Uterus (tissue), 4 donors: Measurements from ENCODE around the gene ARHGEF10L. TPM values are rescaled to one million over a fixed set of nuclear protein-coding genes. Genes with fewer than 3 reads are reported as not detected.
A peak's percentile ranks its signal among the peaks of the same experiment; 100 is the strongest.

Source experiments
- DNase-seq, 2 donors: peaks; one replicate each; pipeline ENCODE4 v3.0.0-alpha.2; 2019 to 2020
- H3K27ac ChIP-seq, 2 donors: fragments of 200-600 bp; sonication (generic); 1 replicate in 1 of 2; 2 replicates in 1 of 2; pipeline ENCODE4 v1.5.1; 2016 to 2018
- H3K27me3 ChIP-seq, 2 donors: fragments of 200-600 bp; sonication (generic); one replicate each; pipeline ENCODE4 v1.5.1; 2018 to 2019; ENCODE audit warnings: control low read depth in 1 of 2
- H3K36me3 ChIP-seq, 2 donors: fragments of 200-600 bp; sonication (generic); one replicate each; pipeline ENCODE4 v1.5.1; 2019; ENCODE audit warnings: control low read depth in 1 of 2
- H3K4me1 ChIP-seq, 2 donors: fragments of 200-600 bp; sonication (generic); one replicate each; pipeline ENCODE4 v1.5.1; 2018 to 2019; ENCODE audit warnings: control low read depth in 1 of 2
- H3K4me3 ChIP-seq, 2 donors: fragments of 200-600 bp; sonication (generic); 1 replicate in 1 of 2; 2 replicates in 1 of 2; pipeline ENCODE4 v1.5.1; 2018 to 2019; ENCODE audit warnings: mild to moderate bottlenecking in 1 of 2
- H3K9me3 ChIP-seq, 2 donors: fragments of 200-600 bp; sonication (generic); one replicate each; pipeline ENCODE4 v1.5.1; 2019; ENCODE audit warnings: control low read depth in 1 of 2
- CTCF ChIP-seq, 4 experiments: fragments of 200-600 bp in 2 of 4; fragments of 450-650 bp in 2 of 4; sonication (generic) in 2 of 4; IDR thresholded peaks; one replicate each; pipeline ENCODE4 v1.5.1; 2016 to 2019; ENCODE audit warnings: antibody characterized with exemption in 4 of 4, mild to moderate bottlenecking in 2 of 4, moderate library complexity in 1 of 4
- POLR2A ChIP-seq, 2 donors: fragments of 450-650 bp; IDR thresholded peaks; one replicate each; pipeline ENCODE4 v1.6.1; 2016; ENCODE audit warnings: antibody characterized with exemption in 2 of 2, mild to moderate bottlenecking in 1 of 2, moderate library complexity in 1 of 2
- intact Hi-C: fragments of 100-400 bp; cut with DNase I; formaldehyde crosslinking; loops from one replicate; pipeline ENCODE4 v1.15.1; 2023; ENCODE audit warnings: low total_unique reads
- total RNA-seq, 4 donors: library from RNA; depleted of rRNA in 3 of 4; stranded (reverse); fragments of >200 nt in 3 of 4; gene quantifications; one replicate each; pipeline versions ENCODE4 v1.1.0 to v1.2.4, GENCODE V29; 2014 to 2023
- donor health status: DM: yes; HTN: yes; CAD: no.

Gene ARHGEF10L
- total RNA-seq, 4 donors from 2014 or later = 5.6 to 61.9 (median 19.1) TPM

- Histone ChIP-seq H3K27ac (no peak overlapping the region), H3K9me3 (no peaks in the 10 kb centered on the region), H3K4me3 (no peak overlapping the region), H3K4me1 (peaks cover 0 to 9% of the 10 kb centered on the region in 2 donors), H3K36me3 (no peaks in the 10 kb centered on the region), H3K27me3 (no peaks in the 10 kb centered on the region)
- TF ChIP-seq POLR2A (IDR thresholded peaks at IDR 0.05) (no peak), CTCF (IDR thresholded peaks at IDR 0.05) (no peak)
- no peak for DNase-seq
- intact Hi-C loops = no loop called here
These were observed 45.0 kb downstream of the ARHGEF10L start for GRCh38 chr1:17584539-17584938.

- peak overlapping the region; percentile 26 to 65 for H3K27ac ChIP-seq
- H3K27me3 ChIP-seq = no peaks in the 10 kb centered on the region
- H3K36me3 ChIP-seq = no peaks in the 10 kb centered on the region
- TF ChIP-seq CTCF (IDR thresholded peaks at IDR 0.05) (no peak), POLR2A (IDR thresholded peaks at IDR 0.05) (no peak)
- peaks cover 0 to 9% of the 10 kb centered on the region in 2 donors for H3K4me1 ChIP-seq
- no peak overlapping the region for H3K4me3 ChIP-seq
- DNase-seq = no peak
- H3K9me3 ChIP-seq = no peaks in the 10 kb centered on the region
- intact Hi-C loops = no loop called here
These were observed 45.9 kb downstream of the ARHGEF10L start for GRCh38 chr1:17585266-17585987.

- TF ChIP-seq CTCF (IDR thresholded peaks at IDR 0.05) (no peak), POLR2A (IDR thresholded peaks at IDR 0.05) (no peak)
- H3K4me3 ChIP-seq = no peak overlapping the region
- no peaks in the 10 kb centered on the region for H3K27me3 ChIP-seq
- H3K36me3 ChIP-seq = no peaks in the 10 kb centered on the region
- no peaks in the 10 kb centered on the region for H3K9me3 ChIP-seq
- intact Hi-C loops = no loop called here
- peaks cover 0 to 9% of the 10 kb centered on the region in 2 donors for H3K4me1 ChIP-seq
- peak overlapping the region; percentile 60 to 65 for H3K27ac ChIP-seq
- DNase-seq = no peak
These were observed 46.9 kb downstream of the ARHGEF10L start for GRCh38 chr1:17586172-17586964.

DNA sequence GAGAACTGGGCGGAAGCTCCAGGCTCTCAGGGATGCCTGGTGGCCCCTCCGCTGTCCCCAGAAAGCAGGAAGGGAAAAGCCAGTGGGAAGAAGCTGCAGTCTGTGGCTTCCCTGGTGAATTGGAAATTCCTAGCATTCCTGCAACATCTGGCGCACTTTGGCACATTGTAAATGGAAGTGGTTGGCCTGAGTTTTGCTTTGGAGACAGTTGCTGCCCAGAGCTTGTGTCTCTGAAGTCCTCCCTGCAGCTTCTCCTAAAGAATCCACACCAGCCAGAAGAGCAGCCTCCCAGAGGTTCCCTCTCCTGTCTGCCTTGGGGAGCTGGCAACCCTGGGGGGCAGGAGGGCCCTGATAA lies 48.2 kb downstream of the ARHGEF10L start:
- Histone ChIP-seq H3K36me3 (no peaks in the 10 kb centered on the region), H3K27me3 (no peaks in the 10 kb centered on the region), H3K4me3 (no peak overlapping the region), H3K4me1 (peaks cover 0 to 9% of the 10 kb centered on the region in 2 donors), H3K27ac (peak overlapping the region; percentile 60 to 65), H3K9me3 (no peaks in the 10 kb centered on the region)
- intact Hi-C loops = no loop called here
- TF ChIP-seq POLR2A (IDR thresholded peaks at IDR 0.05) = no peak
- no peak for TF ChIP-seq CTCF (IDR thresholded peaks at IDR 0.05)
- no peak for DNase-seq
